ENCODE results near the gene TUBGCP6. TPM values are rescaled to one million over a fixed set of nuclear protein-coding genes. Genes with fewer than 3 reads are reported as not detected.

Gene TUBGCP6
- total RNA-seq, 1 experiment from 2014 or later, result 31.3 TPM

- no peaks in the 10 kb centered on the region; the same call in 1 of the 2 replicates for H3K36me3 ChIP-seq (ENCODE audit: control insufficient read depth, insufficient read depth, low read length)
- POLR2A ChIA-PET, result no interaction called here
- H3K27me3 ChIP-seq (ENCODE audit: control insufficient read depth, insufficient read depth, low read length), result no peaks in the 10 kb centered on the region
- CTCF ChIA-PET, result no interaction called here
- no TSS peak for BruUV-seq (replicated peaks)
- intact Hi-C loops (cut with micrococcal nuclease; ENCODE audit: unreplicated experiment), result no loop called here
- DNase-seq (ENCODE audit: low read depth, low spot score) (no peak), ATAC-seq (no peak)
- TF ChIP-seq TCF7L2 (IDR thresholded peaks at IDR 0.05; ENCODE audit: low read depth, low read length), result no peak
- TF ChIP-seq, protein P1, sequence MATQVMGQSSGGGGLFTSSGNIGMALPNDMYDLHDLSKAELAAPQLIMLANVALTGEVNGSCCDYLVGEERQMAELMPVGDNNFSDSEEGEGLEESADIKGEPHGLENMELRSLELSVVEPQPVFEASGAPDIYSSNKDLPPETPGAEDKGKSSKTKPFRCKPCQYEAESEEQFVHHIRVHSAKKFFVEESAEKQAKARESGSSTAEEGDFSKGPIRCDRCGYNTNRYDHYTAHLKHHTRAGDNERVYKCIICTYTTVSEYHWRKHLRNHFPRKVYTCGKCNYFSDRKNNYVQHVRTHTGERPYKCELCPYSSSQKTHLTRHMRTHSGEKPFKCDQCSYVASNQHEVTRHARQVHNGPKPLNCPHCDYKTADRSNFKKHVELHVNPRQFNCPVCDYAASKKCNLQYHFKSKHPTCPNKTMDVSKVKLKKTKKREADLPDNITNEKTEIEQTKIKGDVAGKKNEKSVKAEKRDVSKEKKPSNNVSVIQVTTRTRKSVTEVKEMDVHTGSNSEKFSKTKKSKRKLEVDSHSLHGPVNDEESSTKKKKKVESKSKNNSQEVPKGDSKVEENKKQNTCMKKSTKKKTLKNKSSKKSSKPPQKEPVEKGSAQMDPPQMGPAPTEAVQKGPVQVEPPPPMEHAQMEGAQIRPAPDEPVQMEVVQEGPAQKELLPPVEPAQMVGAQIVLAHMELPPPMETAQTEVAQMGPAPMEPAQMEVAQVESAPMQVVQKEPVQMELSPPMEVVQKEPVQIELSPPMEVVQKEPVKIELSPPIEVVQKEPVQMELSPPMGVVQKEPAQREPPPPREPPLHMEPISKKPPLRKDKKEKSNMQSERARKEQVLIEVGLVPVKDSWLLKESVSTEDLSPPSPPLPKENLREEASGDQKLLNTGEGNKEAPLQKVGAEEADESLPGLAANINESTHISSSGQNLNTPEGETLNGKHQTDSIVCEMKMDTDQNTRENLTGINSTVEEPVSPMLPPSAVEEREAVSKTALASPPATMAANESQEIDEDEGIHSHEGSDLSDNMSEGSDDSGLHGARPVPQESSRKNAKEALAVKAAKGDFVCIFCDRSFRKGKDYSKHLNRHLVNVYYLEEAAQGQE (IDR thresholded peaks at IDR 0.05; ENCODE audit: insufficient read depth in 1 of 2, low read depth in 2 of 2, low read length in 1 of 2), result no peak
- TF ChIP-seq POLR2AphosphoS5 (IDR thresholded peaks at IDR 0.05; ENCODE audit: low read depth, low read length), result no peak
- no peak for TF ChIP-seq SIN3A (IDR thresholded peaks at IDR 0.05; ENCODE audit: borderline replicate concordance, insufficient read depth, low read depth, low read length)
- no peak for TF ChIP-seq CTCF (IDR thresholded peaks at IDR 0.05)
- H3K9me3 ChIP-seq (ENCODE audit: control insufficient read depth, insufficient read depth, low read depth, low read length), result no peaks in the 10 kb centered on the region
- in situ Hi-C loops (cut with HindIII; ENCODE audit: low pct_unique_long_range_greater_than_20kb, low sequenced_read_pairs), result no loop called here
- no peak overlapping the region for H3K27ac ChIP-seq (ENCODE audit: low read length)
- H3K4me3 ChIP-seq (ENCODE audit: low read depth in 2 of 2, low read length in 2 of 2), result no peak overlapping the region
- H3K4me1 ChIP-seq (ENCODE audit: control insufficient read depth, insufficient read depth, low read length), result peaks cover 14% of the 10 kb centered on the region
Observed at GRCh38 chr22:50198624-50199017, 46.2 kb downstream of the TUBGCP6 start.

- H3K9me3 ChIP-seq (ENCODE audit: control insufficient read depth, insufficient read depth, low read depth, low read length), result no peaks in the 10 kb centered on the region
- no peak for ATAC-seq
- POLR2A ChIA-PET, result no interaction called here
- no peak overlapping the region for H3K27ac ChIP-seq (ENCODE audit: low read length)
- CTCF ChIA-PET, result no interaction called here
- peaks cover 14% of the 10 kb centered on the region for H3K4me1 ChIP-seq (ENCODE audit: control insufficient read depth, insufficient read depth, low read length)
- no peaks in the 10 kb centered on the region; the same call in 1 of the 2 replicates for H3K36me3 ChIP-seq (ENCODE audit: control insufficient read depth, insufficient read depth, low read length)
- no TSS peak for BruUV-seq (replicated peaks)
- TF ChIP-seq POLR2AphosphoS5 (IDR thresholded peaks at IDR 0.05; ENCODE audit: low read depth, low read length) (no peak), TCF7L2 (IDR thresholded peaks at IDR 0.05; ENCODE audit: low read depth, low read length) (no peak), CTCF (IDR thresholded peaks at IDR 0.05) (no peak), SIN3A (IDR thresholded peaks at IDR 0.05; ENCODE audit: borderline replicate concordance, insufficient read depth, low read depth, low read length) (no peak)
- TF ChIP-seq, protein P1 (IDR thresholded peaks at IDR 0.05; ENCODE audit: insufficient read depth in 1 of 2, low read depth in 2 of 2, low read length in 1 of 2), result no peak
- H3K27me3 ChIP-seq (ENCODE audit: control insufficient read depth, insufficient read depth, low read length), result no peaks in the 10 kb centered on the region
- no peak overlapping the region for H3K4me3 ChIP-seq (ENCODE audit: low read depth in 2 of 2, low read length in 2 of 2)
- no peak for DNase-seq (ENCODE audit: low read depth, low spot score)
- in situ Hi-C loops (cut with HindIII; ENCODE audit: low pct_unique_long_range_greater_than_20kb, low sequenced_read_pairs) (no loop called here), intact Hi-C loops (cut with micrococcal nuclease; ENCODE audit: unreplicated experiment) (no loop called here)
Observed at GRCh38 chr22:50197856-50198623, 46.8 kb downstream of the TUBGCP6 start.
